GM19372 (cell line): ENCODE results near the gene DCPS.
"Not testable (repeated sequence)": the region's sequence is repeated elsewhere in the genome, so short reads cannot be mapped to it uniquely, and the experiment has no call there.

ENCODE experiments used
- ATAC-seq: cut with Tn5 transposase; IDR thresholded peaks from one replicate; pipeline ENCODE4 v1.9.1; 2021; ENCODE audit warnings: mild to moderate bottlenecking, low read depth, moderate library complexity; ENCODE audit not compliant: unreplicated experiment

Gene DCPS

DNA sequence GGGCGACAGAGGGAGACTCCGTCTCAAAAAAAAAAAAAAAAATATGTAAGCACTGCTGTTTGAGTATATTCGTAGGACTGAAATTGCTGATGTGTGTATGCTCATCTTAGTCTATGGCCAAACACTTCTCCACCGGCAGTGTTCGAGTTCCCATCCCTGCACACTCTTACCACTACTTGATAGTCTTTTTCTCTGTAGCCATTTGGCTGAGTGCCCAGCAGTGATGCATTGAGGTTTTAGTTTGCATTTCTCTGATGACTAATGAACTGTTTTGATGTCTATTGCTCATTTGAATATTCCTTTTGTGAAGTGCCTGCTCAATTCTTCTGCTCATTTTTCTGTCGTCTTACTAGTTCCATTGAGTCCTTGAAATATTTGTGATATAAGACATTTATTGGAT, 19.0 kb upstream of the DCPS start:
- no peak for ATAC-seq

GRCh38 chr11:126288237-126288636, 15.6 kb upstream of the DCPS start:
- ATAC-seq, result no peak

GRCh38 chr11:126290887-126291286, 13.0 kb upstream of the DCPS start:
- ATAC-seq, result no peak

GRCh38 chr11:126293726-126294125, 10.1 kb upstream of the DCPS start:
- no peak for ATAC-seq

DNA sequence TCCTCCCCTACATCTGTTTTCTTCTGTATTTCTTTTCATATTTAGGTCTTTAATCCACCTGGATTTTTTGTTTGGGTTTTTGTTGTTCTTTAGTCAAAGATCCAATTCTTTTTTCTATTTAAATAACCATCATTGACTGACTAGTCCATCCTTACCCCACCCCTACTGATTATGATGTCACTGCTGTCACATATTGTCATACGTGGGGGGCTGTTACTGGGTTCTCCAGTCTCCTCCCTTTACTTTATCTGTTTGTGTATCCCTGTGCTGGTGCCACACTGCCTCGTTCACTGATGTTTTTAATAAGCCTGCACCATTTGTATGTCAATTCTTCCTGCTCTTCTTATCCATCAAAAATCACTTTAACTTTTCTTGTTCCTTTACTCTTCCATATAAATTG, 6.9 kb upstream of the DCPS start:
- ATAC-seq, result no peak

- ATAC-seq, result no peak
Measured at GRCh38 chr11:126304457-126305075, 706 bp downstream of the DCPS start.

DNA sequence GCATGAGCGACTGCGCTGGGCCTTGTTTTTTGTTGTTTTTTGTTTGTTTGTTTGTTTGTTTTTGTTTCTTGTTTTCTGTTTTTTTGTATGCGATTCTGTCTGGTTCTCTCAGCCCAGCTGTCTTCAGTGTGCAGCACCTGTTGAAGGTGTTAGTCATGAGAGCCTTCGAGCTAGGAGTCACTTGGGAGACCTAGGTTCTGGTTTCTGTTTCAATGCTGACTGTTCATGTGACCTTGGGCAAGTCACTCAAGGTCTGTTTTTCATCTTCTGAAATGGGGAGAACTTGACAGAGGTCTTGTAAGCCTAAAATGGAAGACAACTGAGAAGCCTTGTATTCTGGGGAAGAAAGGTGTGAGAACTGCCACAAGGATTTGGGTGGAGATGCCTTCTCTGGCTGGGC, 1.8 kb downstream of the DCPS start:
- ATAC-seq, result peak; percentile 33

DNA sequence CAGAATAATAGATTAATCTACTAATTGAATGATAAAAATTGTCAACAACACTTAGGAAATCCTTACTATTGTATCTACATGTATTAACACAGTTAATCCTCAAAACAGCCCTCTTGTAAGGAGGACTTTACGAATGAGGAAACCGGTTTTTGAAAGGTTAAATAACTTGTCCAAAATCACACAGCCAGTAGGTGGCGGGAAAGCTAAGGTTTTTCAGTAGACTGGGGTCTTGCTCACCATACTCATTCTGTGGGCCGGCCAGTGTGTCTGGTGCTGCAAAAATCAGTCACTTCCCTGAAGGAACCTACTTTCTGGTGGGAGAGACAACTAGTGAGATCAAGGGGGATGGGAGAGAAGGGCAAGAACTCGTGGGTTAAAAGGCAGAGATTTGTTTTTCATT, 3.8 kb downstream of the DCPS start:
- no peak for ATAC-seq

DNA sequence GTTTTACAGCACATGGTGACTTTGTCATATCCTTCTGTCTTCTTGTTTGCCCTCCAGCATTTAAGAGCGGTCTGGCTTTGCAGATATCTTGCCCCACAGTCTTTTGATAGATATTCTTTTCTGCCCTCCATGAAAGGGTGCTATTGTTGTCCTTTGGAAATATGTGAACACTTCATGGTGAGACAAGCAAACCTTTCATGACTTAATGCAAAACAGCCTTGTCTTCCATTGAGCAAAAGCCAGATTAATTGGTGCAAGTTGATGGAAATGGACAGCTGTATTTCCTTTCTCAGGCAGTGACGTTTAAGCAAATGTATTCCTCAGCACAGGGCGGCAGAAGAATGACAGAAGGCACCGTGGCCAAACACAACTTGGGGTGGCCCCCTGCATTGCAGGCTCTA, 4.4 kb downstream of the DCPS start:
- no peak for ATAC-seq

GRCh38 chr11:126308771-126309170, 4.9 kb downstream of the DCPS start:
- ATAC-seq, result not testable (repeated sequence)

- peak; percentile 48 for ATAC-seq
Measured at GRCh38 chr11:126310200-126310991, 6.5 kb downstream of the DCPS start.

DNA sequence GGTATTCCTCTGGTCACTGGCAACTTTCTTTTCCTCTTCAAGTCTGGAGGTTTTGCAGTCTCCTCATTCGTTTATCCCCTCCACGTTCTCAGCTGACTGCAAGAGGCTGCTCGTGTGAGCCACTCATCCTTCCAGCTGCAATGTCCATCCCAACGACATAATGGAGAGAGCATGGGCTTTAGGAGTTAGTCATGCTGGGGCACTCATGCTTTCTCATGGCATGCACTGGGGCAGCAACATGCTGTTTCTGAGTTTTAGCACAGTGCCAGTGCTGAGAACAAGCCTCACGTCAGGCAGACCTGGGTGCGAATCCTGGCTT, 7.1 kb downstream of the DCPS start:
- ATAC-seq, result no peak

GRCh38 chr11:126311401-126312291, 7.8 kb downstream of the DCPS start:
- no peak for ATAC-seq

- no peak for ATAC-seq
Measured at GRCh38 chr11:126312961-126313360, 9.1 kb downstream of the DCPS start.

GRCh38 chr11:126313826-126314225, 10.0 kb downstream of the DCPS start:
- ATAC-seq, result no peak

- no peak for ATAC-seq
Measured at GRCh38 chr11:126317432-126317755, 13.5 kb downstream of the DCPS start.

- ATAC-seq, result peak; percentile 25
Measured at GRCh38 chr11:126317756-126318573, 14.1 kb downstream of the DCPS start.

DNA sequence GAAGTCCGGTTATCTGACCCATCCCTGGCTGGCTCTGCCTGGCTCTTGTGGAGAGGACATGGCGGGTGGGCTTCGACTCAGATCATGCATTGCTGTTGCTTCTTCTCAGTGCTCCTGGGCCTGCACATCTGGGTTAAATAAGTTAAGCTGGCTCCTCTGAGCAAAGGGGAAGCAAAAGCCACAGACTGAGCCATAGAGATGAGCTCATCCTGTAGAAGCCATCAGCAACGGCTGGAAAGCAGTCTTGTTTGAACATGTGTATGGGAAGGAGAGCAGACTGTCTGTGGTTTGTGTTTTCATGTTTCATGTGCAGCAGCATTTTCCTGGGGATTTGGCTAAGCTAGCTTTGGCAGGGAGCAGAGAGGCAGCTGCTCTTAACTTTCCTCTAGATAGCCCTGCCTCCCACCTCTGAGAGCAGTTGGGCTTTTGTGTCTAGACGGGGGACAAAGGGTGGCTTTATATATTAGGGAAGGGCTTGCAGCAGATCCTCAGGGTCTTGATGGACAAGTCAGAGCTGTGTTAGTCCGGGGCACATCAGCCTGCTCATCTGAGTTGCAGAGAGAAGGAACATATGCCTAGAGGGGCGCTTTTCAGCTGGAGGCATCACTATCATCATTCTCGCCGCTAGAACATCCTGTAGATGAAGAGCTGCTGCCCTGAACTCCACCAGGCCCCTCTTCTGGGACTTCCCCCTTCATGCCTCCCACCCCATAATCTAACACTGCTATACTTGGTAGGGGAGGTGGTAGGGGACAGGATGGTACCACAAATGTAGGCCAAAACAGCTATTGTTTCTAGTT, 14.9 kb downstream of the DCPS start:
- peak; percentile 91 for ATAC-seq

GRCh38 chr11:126319374-126319740, 15.5 kb downstream of the DCPS start:
- no peak for ATAC-seq

GRCh38 chr11:126322996-126323395, 19.1 kb downstream of the DCPS start:
- ATAC-seq, result no peak
